GM21786 (cell line): ENCODE results near the gene HNRNPUL1.
A peak's percentile ranks its signal among the peaks of the same experiment; 100 is the strongest.

ENCODE experiments used
- ATAC-seq: cut with Tn5 transposase; IDR thresholded peaks from one replicate; pipeline ENCODE4 v1.9.1; 2021; ENCODE audit not compliant: unreplicated experiment

HNRNPUL1 gene

GRCh38 chr19:41233748-41234240, 30.4 kb upstream of the HNRNPUL1 start:
- ATAC-seq = no peak

GRCh38 chr19:41234512-41235168, 29.5 kb upstream of the HNRNPUL1 start:
- ATAC-seq = no peak

GRCh38 chr19:41235480-41235879, 28.7 kb upstream of the HNRNPUL1 start:
- ATAC-seq = no peak

GRCh38 chr19:41238244-41238643, 25.9 kb upstream of the HNRNPUL1 start:
- ATAC-seq = no peak

GRCh38 chr19:41239363-41239762, 24.8 kb upstream of the HNRNPUL1 start:
- no peak for ATAC-seq

- no peak for ATAC-seq
Measured at GRCh38 chr19:41239961-41240574, 24.1 kb upstream of the HNRNPUL1 start.

- ATAC-seq = no peak
Measured at GRCh38 chr19:41241859-41242258, 22.3 kb upstream of the HNRNPUL1 start.

DNA sequence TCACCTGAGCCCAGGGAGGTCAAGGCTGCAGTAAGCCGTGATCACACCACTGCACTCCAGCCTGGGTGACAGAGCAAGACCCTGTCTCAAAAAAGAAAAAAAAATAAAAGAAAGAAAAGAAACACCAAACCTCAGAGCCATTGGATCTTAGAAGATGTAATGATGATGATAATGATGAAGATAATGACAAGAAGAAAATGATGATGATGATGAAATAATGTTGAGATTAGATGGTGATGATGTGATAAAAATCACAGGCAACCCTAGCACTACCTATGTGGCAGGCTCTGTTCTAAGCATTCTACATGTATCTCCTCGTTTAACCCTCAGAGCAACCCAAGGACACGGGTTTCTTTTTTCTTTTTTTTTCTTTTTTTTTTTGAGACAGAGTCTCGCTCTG, 20.1 kb upstream of the HNRNPUL1 start:
- no peak for ATAC-seq

- no peak for ATAC-seq
Measured at GRCh38 chr19:41245843-41246242, 18.3 kb upstream of the HNRNPUL1 start.

GRCh38 chr19:41248895-41249294, 15.3 kb upstream of the HNRNPUL1 start:
- ATAC-seq = no peak

GRCh38 chr19:41249707-41250423, 14.3 kb upstream of the HNRNPUL1 start:
- no peak for ATAC-seq

DNA sequence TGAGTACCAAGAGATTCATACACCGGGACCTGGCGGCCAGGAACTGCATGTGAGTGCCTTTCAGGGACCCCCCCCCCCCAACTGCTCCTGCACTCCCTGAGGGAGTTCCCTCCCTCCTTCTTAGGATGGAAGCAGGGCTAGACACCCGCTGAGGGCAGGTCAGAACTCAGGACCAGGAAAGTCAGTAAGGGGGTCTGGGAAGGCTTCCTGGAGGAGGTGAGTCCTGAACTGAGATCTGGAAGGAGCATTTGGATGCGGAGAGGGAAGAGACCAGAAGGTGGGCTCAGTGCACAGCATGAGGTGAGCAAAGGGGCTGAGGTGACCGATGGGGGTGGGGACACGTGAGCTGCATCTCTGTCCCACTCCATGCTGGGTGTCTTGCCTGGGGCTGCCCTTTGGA, 10.5 kb upstream of the HNRNPUL1 start:
- ATAC-seq = no peak

GRCh38 chr19:41255171-41255570, 9.0 kb upstream of the HNRNPUL1 start:
- no peak for ATAC-seq

DNA sequence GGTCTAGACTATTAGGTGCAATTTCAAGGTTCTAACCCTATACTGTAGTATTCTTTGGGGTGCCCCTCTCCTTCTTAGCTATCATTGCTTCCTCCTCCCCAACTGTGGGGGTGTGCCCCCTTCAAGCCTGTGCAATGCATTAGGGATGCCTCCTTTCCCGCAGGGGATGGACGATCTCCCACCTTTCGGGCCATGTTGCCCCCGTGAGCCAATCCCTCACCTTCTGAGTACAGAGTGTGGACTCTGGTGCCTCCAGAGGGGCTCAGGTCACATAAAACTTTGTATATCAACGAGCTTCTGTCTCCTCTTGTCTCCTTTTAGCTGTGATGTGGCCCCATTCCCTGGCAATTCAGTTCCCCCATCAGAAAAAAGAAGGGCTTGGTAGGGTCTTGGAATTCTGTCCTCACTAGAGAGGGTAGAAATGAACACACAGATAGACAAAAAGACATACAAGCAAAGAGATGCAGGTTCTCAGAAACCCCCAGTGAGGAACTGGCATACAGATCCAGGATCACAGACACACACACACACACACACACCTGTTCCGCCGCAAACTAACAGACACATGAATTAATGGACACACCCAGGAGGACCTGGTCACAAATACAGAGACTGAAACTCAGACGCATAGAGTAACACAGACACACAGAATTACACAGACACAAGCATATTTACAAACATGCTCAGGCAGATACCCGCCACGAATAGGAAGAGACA, 2.5 kb upstream of the HNRNPUL1 start:
- no peak for ATAC-seq

DNA sequence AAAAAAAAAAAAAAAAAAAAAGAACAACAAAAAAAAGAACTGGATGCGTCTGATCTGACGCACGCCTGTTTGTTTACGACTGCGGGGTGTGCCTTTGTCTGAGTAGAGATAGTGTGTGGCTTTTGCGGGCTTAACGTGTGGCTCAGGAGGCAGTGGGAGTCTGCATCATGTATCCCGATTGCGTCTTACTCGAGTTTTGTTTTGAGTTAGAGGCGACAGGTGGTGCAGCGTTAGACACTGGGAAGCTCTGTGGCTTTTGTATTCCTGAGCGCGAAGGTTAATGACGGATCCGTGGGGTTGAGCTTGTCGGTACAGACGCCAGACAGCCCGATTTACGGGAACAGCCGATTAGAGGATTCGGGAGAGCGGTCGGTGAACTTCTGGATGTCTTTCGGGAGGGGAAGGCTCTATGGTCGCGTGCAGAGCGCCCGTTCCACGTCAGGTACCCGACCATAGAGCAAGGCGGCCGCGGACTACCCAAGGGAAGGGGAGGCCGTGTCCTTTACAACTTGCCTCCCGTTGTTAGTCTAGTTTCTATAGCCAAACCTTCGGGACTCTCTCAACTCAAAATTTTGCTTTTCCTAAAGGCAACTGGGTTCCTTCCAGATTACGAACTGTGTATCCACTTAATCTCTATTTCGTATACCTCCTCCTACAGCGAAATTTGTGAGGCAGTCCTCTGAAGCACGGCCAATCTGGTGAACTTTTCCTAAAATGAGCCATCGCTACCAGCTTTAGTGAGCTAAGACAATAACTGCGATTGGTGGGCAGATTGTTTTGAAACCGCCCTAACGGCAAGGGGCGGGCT, 926 bp upstream of the HNRNPUL1 start:
- ATAC-seq = peak; percentile 5

DNA sequence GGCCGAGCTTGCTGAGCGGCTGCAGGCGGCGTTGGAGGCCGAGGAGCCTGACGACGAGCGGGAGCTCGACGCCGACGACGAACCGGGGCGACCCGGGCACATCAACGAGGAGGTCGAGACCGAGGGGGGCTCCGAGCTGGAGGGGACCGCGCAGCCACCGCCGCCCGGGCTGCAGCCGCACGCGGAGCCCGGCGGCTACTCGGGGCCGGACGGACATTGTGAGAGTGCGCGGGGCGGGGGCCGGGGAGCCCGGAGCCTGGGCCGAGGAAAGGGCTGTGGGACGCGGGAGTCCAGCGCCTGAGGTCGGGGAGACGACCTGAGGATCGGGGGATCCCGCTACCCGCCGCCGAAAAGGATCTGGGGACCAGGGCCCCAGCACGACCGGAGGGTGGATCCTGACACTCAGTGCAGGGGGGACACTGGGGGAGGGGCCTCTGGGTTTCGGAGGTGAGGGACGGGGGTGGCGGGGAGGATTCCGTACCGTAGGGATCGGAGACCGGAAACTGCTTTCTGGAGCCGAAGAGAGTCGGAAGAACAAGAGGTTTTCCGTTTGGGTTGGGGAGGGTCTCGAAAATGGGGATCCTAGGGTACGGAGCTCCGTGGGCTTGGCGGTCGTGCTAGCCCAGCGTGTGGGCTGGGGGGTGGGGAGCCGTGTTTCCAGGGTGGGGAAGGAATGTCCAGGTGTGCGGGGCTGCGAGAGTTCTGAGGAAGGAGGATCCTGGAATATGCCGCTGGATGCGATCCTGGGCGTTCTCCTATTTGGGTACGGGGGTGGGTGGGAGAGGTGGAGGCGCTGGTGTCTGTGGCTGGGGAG, 616 bp downstream of the HNRNPUL1 start:
- no peak for ATAC-seq

GRCh38 chr19:41265395-41266153, 1.4 kb downstream of the HNRNPUL1 start:
- no peak for ATAC-seq

- no peak for ATAC-seq
Measured at GRCh38 chr19:41269055-41269454, 4.9 kb downstream of the HNRNPUL1 start.

- no peak for ATAC-seq
Measured at GRCh38 chr19:41269571-41269970, 5.4 kb downstream of the HNRNPUL1 start.
